ENCODE results near the gene JCAD. TPM values are rescaled to one million over a fixed set of nuclear protein-coding genes. Genes with fewer than 3 reads are reported as not detected.
"Not testable (repeated sequence)": the region's sequence is repeated elsewhere in the genome, so short reads cannot be mapped to it uniquely, and the experiment has no call there.

The JCAD gene
- total and polyA plus RNA-seq, 9 donors, result 21.0 to 44.6 (median 33.4) TPM

- Histone ChIP-seq H3K4me3 (ENCODE audit: low read length) (no peak overlapping the region), H3K36me3 (ENCODE audit: control insufficient read depth, insufficient read depth, low read length) (no peaks in the 10 kb centered on the region), H3K27me3 (ENCODE audit: control insufficient read depth, insufficient read depth, low read length) (peaks cover 3% of the 10 kb centered on the region), H3K9me3 (replicated peaks; ENCODE audit: control insufficient read depth, low read depth, low read length) (no peaks in the 10 kb centered on the region), H3K27ac (ENCODE audit: low read length) (no peak overlapping the region), H3K4me1 (ENCODE audit: control insufficient read depth, insufficient read depth, low read length) (peaks cover 31% of the 10 kb centered on the region)
- peak; percentile 87 for DNase-seq
- 62% methylated on average over 9 of the region's 12 CpGs for WGBS (ENCODE audit: insufficient coverage)
These were observed 61.1 kb downstream of the JCAD start for GRCh38 chr10:29998142-29998808.

GRCh38 chr10:29994811-29995210, 64.6 kb downstream of the JCAD start:
- Histone ChIP-seq H3K27me3 (ENCODE audit: control insufficient read depth, insufficient read depth, low read length) (peaks cover 4% of the 10 kb centered on the region), H3K27ac (ENCODE audit: low read length) (no peak overlapping the region), H3K9me3 (replicated peaks; ENCODE audit: control insufficient read depth, low read depth, low read length) (no peaks in the 10 kb centered on the region), H3K36me3 (ENCODE audit: control insufficient read depth, insufficient read depth, low read length) (no peaks in the 10 kb centered on the region), H3K4me1 (ENCODE audit: control insufficient read depth, insufficient read depth, low read length) (peaks cover 11% of the 10 kb centered on the region), H3K4me3 (ENCODE audit: low read length) (no peak overlapping the region)
- WGBS (ENCODE audit: insufficient coverage), result 61% methylated on average over 4 of the region's 4 CpGs
- no peak for DNase-seq

- no peak for DNase-seq
- no peak overlapping the region for H3K27ac ChIP-seq (ENCODE audit: low read length)
- H3K4me1 ChIP-seq (ENCODE audit: control insufficient read depth, insufficient read depth, low read length), result peaks cover 11% of the 10 kb centered on the region
- WGBS (ENCODE audit: insufficient coverage), result 58% methylated on average over 16 of the region's 18 CpGs
- H3K36me3 ChIP-seq (ENCODE audit: control insufficient read depth, insufficient read depth, low read length), result no peaks in the 10 kb centered on the region
- H3K4me3 ChIP-seq (ENCODE audit: low read length), result no peak overlapping the region
- no peaks in the 10 kb centered on the region for H3K9me3 ChIP-seq (replicated peaks; ENCODE audit: control insufficient read depth, low read depth, low read length)
- peaks cover 4% of the 10 kb centered on the region for H3K27me3 ChIP-seq (ENCODE audit: control insufficient read depth, insufficient read depth, low read length)
These were observed 66.0 kb downstream of the JCAD start for GRCh38 chr10:29993319-29993915.

GRCh38 chr10:29992914-29993313, 66.5 kb downstream of the JCAD start:
- Histone ChIP-seq H3K27ac (ENCODE audit: low read length) (no peak overlapping the region), H3K9me3 (replicated peaks; ENCODE audit: control insufficient read depth, low read depth, low read length) (no peaks in the 10 kb centered on the region), H3K4me1 (ENCODE audit: control insufficient read depth, insufficient read depth, low read length) (peaks cover 11% of the 10 kb centered on the region), H3K4me3 (ENCODE audit: low read length) (no peak overlapping the region), H3K27me3 (ENCODE audit: control insufficient read depth, insufficient read depth, low read length) (peaks cover 4% of the 10 kb centered on the region), H3K36me3 (ENCODE audit: control insufficient read depth, insufficient read depth, low read length) (no peaks in the 10 kb centered on the region)
- WGBS (ENCODE audit: insufficient coverage), result 65% methylated on average over 3 of the region's 4 CpGs
- no peak for DNase-seq

- H3K27me3 ChIP-seq (ENCODE audit: control insufficient read depth, insufficient read depth, low read length), result peaks cover 4% of the 10 kb centered on the region
- WGBS (ENCODE audit: insufficient coverage), result 75% methylated on average over 1 of the region's 3 CpGs
- H3K4me3 ChIP-seq (ENCODE audit: low read length), result no peak overlapping the region
- DNase-seq, result no peak
- H3K36me3 ChIP-seq (ENCODE audit: control insufficient read depth, insufficient read depth, low read length), result no peaks in the 10 kb centered on the region
- H3K9me3 ChIP-seq (replicated peaks; ENCODE audit: control insufficient read depth, low read depth, low read length), result no peaks in the 10 kb centered on the region
- H3K27ac ChIP-seq (ENCODE audit: low read length), result no peak overlapping the region
- peaks cover 3% of the 10 kb centered on the region for H3K4me1 ChIP-seq (ENCODE audit: control insufficient read depth, insufficient read depth, low read length)
These were observed 68.0 kb downstream of the JCAD start for GRCh38 chr10:29991382-29991781.

GRCh38 chr10:29987471-29987870, 71.9 kb downstream of the JCAD start:
- H3K36me3 ChIP-seq (ENCODE audit: control insufficient read depth, insufficient read depth, low read length), result no peaks in the 10 kb centered on the region
- no CpG with 5 or more reads among the region's 4 CpGs for whole genome bisulfite sequencing (ENCODE audit: insufficient coverage)
- no peaks in the 10 kb centered on the region for H3K4me1 ChIP-seq (ENCODE audit: control insufficient read depth, insufficient read depth, low read length)
- no peak overlapping the region for H3K27ac ChIP-seq (ENCODE audit: low read length)
- H3K27me3 ChIP-seq (ENCODE audit: control insufficient read depth, insufficient read depth, low read length), result peaks cover 2% of the 10 kb centered on the region
- peaks cover 4% of the 10 kb centered on the region for H3K9me3 ChIP-seq (replicated peaks; ENCODE audit: control insufficient read depth, low read depth, low read length)
- no peak overlapping the region for H3K4me3 ChIP-seq (ENCODE audit: low read length)
- no peak for DNase-seq

GRCh38 chr10:29982997-29983648, 76.3 kb downstream of the JCAD start:
- peaks cover 4% of the 10 kb centered on the region for H3K9me3 ChIP-seq (replicated peaks; ENCODE audit: control insufficient read depth, low read depth, low read length)
- no peaks in the 10 kb centered on the region for H3K36me3 ChIP-seq (ENCODE audit: control insufficient read depth, insufficient read depth, low read length)
- 90% methylated on average over 2 of the region's 2 CpGs for WGBS (ENCODE audit: insufficient coverage)
- H3K27me3 ChIP-seq (ENCODE audit: control insufficient read depth, insufficient read depth, low read length), result no peaks in the 10 kb centered on the region
- no peak for DNase-seq
- no peak overlapping the region for H3K4me3 ChIP-seq (ENCODE audit: low read length)
- no peaks in the 10 kb centered on the region for H3K4me1 ChIP-seq (ENCODE audit: control insufficient read depth, insufficient read depth, low read length)
- H3K27ac ChIP-seq (ENCODE audit: low read length), result no peak overlapping the region

- Histone ChIP-seq H3K27ac (ENCODE audit: low read length) (no peak overlapping the region), H3K27me3 (ENCODE audit: control insufficient read depth, insufficient read depth, low read length) (no peaks in the 10 kb centered on the region), H3K4me3 (ENCODE audit: low read length) (no peak overlapping the region), H3K4me1 (ENCODE audit: control insufficient read depth, insufficient read depth, low read length) (no peaks in the 10 kb centered on the region), H3K9me3 (replicated peaks; ENCODE audit: control insufficient read depth, low read depth, low read length) (peaks cover 4% of the 10 kb centered on the region), H3K36me3 (ENCODE audit: control insufficient read depth, insufficient read depth, low read length) (no peaks in the 10 kb centered on the region)
- 100% methylated on average over 1 of the region's 3 CpGs for WGBS (ENCODE audit: insufficient coverage)
- no peak for DNase-seq
These were observed 77.9 kb downstream of the JCAD start for GRCh38 chr10:29981510-29981909.

GRCh38 chr10:29980084-29980483, 79.3 kb downstream of the JCAD start:
- H3K4me3 ChIP-seq (ENCODE audit: low read length), result no peak overlapping the region
- WGBS (ENCODE audit: insufficient coverage), result no CpG with 5 or more reads among the region's 2 CpGs
- H3K4me1 ChIP-seq (ENCODE audit: control insufficient read depth, insufficient read depth, low read length), result no peaks in the 10 kb centered on the region
- no peak overlapping the region for H3K27ac ChIP-seq (ENCODE audit: low read length)
- no peaks in the 10 kb centered on the region for H3K27me3 ChIP-seq (ENCODE audit: control insufficient read depth, insufficient read depth, low read length)
- DNase-seq, result no peak
- H3K36me3 ChIP-seq (ENCODE audit: control insufficient read depth, insufficient read depth, low read length), result no peaks in the 10 kb centered on the region
- peaks cover 4% of the 10 kb centered on the region for H3K9me3 ChIP-seq (replicated peaks; ENCODE audit: control insufficient read depth, low read depth, low read length)

- H3K4me1 ChIP-seq (ENCODE audit: control insufficient read depth, insufficient read depth, low read length); H3K9me3 ChIP-seq (replicated peaks; ENCODE audit: control insufficient read depth, low read depth, low read length); DNase-seq; H3K27ac ChIP-seq (ENCODE audit: low read length); H3K36me3 ChIP-seq (ENCODE audit: control insufficient read depth, insufficient read depth, low read length); H3K4me3 ChIP-seq (ENCODE audit: low read length); H3K27me3 ChIP-seq (ENCODE audit: control insufficient read depth, insufficient read depth, low read length): not testable (repeated sequence)
- WGBS (ENCODE audit: insufficient coverage), result 73% methylated on average over 2 of the region's 2 CpGs
These were observed 80.0 kb downstream of the JCAD start for GRCh38 chr10:29979421-29979779.

Measured in muscle of leg (tissue), 11 donors.